UCSD-AML1 (cell line): ENCODE measurements around the gene ITGB8.

Experiments
- DNase-seq: peaks from one replicate; lab custom pipeline; 2025; ENCODE audit not compliant: unreplicated experiment; lab: John Stamatoyannopoulos, UW

ITGB8 gene

GRCh38 chr7:20331910-20332813, 1.5 kb downstream of the ITGB8 start:
- DNase-seq = no peak

- no peak for DNase-seq
Measured at GRCh38 chr7:20338285-20338684, 7.6 kb downstream of the ITGB8 start.

GRCh38 chr7:20340839-20341238, 10.1 kb downstream of the ITGB8 start:
- no peak for DNase-seq

- DNase-seq = no peak
Measured at GRCh38 chr7:20343205-20343604, 12.5 kb downstream of the ITGB8 start.

GRCh38 chr7:20343941-20344340, 13.2 kb downstream of the ITGB8 start:
- no peak for DNase-seq

- no peak for DNase-seq
Measured at GRCh38 chr7:20344396-20344795, 13.7 kb downstream of the ITGB8 start.

- no peak for DNase-seq
Measured at GRCh38 chr7:20346577-20346976, 15.9 kb downstream of the ITGB8 start.

GRCh38 chr7:20347680-20348079, 17.0 kb downstream of the ITGB8 start:
- DNase-seq = no peak

GRCh38 chr7:20348125-20348807, 17.6 kb downstream of the ITGB8 start:
- DNase-seq = no peak

- no peak for DNase-seq
Measured at GRCh38 chr7:20350518-20350951, 19.8 kb downstream of the ITGB8 start.

- DNase-seq = no peak
Measured at GRCh38 chr7:20350996-20351692, 20.4 kb downstream of the ITGB8 start.

- no peak for DNase-seq
Measured at GRCh38 chr7:20351901-20352300, 21.2 kb downstream of the ITGB8 start.

GRCh38 chr7:20352573-20353306, 22.0 kb downstream of the ITGB8 start:
- DNase-seq = no peak

- no peak for DNase-seq
Measured at GRCh38 chr7:20354610-20355528, 24.2 kb downstream of the ITGB8 start.

GRCh38 chr7:20358106-20358505, 27.4 kb downstream of the ITGB8 start:
- no peak for DNase-seq

GRCh38 chr7:20358762-20359282, 28.1 kb downstream of the ITGB8 start:
- DNase-seq = no peak

GRCh38 chr7:20359341-20359963, 28.8 kb downstream of the ITGB8 start:
- DNase-seq = no peak

GRCh38 chr7:20362574-20363253, 32.0 kb downstream of the ITGB8 start:
- no peak for DNase-seq
